ENCODE results near the gene PODXL. TPM values are rescaled to one million over a fixed set of nuclear protein-coding genes. Genes with fewer than 3 reads are reported as not detected.

Gene PODXL
- polyA plus RNA-seq, 1 donor (not counting 4 experiments of a cell fraction or from before 2014, with no cell fraction given): 0.08 TPM

DNA sequence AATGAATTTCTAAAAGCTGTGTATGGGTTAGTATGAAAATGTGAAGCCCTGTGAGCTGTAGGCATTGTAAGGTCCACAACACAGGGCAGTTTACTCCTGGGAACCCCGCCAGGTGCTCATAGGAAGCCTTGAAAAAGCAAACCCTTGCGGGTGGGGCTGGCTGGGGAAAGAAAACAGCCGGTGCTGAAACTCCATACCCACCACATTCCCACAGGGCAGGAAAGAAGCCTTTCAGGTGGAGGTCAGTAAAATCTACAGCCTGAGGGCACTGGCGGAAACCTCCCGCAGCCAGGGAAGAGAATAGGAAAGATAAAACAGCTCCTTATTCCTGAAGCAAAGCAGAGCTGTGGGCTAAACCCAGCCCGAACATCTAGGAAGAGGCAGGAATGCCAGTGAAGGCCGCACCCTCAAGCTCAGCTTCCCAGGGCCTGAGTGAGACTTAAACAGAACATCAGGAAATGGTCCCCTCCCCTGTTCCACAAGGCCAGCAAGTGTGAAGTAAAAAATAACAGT, 34.7 kb downstream of the PODXL start:
- H4K20me1 ChIP-seq (ENCODE audit: control insufficient read depth, extremely low read depth, insufficient read depth, low read length): no peaks in the 10 kb centered on the region
- no peaks in the 10 kb centered on the region for H3K4me1 ChIP-seq (ENCODE audit: control insufficient read depth, extremely low read depth, insufficient read depth, low read length)
- no peak overlapping the region for H3K27ac ChIP-seq (ENCODE audit: control insufficient read depth, insufficient read depth, low read length)
- no peaks in the 10 kb centered on the region for H3K9me1 ChIP-seq (ENCODE audit: control insufficient read depth, extremely low read depth, insufficient read depth, low read length)
- TF ChIP-seq EZH2 (IDR thresholded peaks at IDR 0.05; ENCODE audit: low read length): no peak
- H3K79me2 ChIP-seq (ENCODE audit: control insufficient read depth, insufficient read depth, low read length): no peaks in the 10 kb centered on the region
- no peaks in the 10 kb centered on the region for H3K27me3 ChIP-seq (ENCODE audit: control insufficient read depth, extremely low read depth, insufficient read depth, low read length)
- no peaks in the 10 kb centered on the region for H3K9me3 ChIP-seq (ENCODE audit: control insufficient read depth, low read depth, low read length)
- no peak overlapping the region for H3K9ac ChIP-seq (ENCODE audit: control insufficient read depth, extremely low read depth, insufficient read depth, low read length)
- DNase-seq (ENCODE audit: low read depth, low spot score) (no peak), FAIRE-seq (no peak)
- H2AFZ ChIP-seq (ENCODE audit: control insufficient read depth, low read length): no peak overlapping the region
- dilution Hi-C loops (cut with MboI; ENCODE audit: extremely low pct_ligation_motif_present, low sequenced_read_pairs): no loop called here
- H3K36me3 ChIP-seq (ENCODE audit: control insufficient read depth in 2 of 2, extremely low read depth in 1 of 2, insufficient read depth in 2 of 2, low read length in 2 of 2): no peaks in the 10 kb centered on the region
- no peak overlapping the region for H3K4me3 ChIP-seq (ENCODE audit: control insufficient read depth in 2 of 3, extremely low read depth in 1 of 3, insufficient read depth in 2 of 3, low read depth in 1 of 3, low read length in 3 of 3)
- no peak overlapping the region for H3K4me2 ChIP-seq (ENCODE audit: control insufficient read depth, extremely low read depth, insufficient read depth, low read depth, low read length)

GRCh38 chr7:131518626-131519025, 37.8 kb downstream of the PODXL start:
- DNase-seq (ENCODE audit: low read depth, low spot score): no peak
- H3K9ac ChIP-seq (ENCODE audit: control insufficient read depth, extremely low read depth, insufficient read depth, low read length): no peak overlapping the region
- TF ChIP-seq CTCF (optimal IDR thresholded peaks at IDR 0.05 in 1 of 3, IDR thresholded peaks at IDR 0.05 in 1 of 3, conservative IDR thresholded peaks at IDR 0.05 in 1 of 3; ENCODE audit: extremely low read depth in 1 of 3, insufficient read depth in 2 of 3, low read length in 3 of 3) (no peak), EZH2 (IDR thresholded peaks at IDR 0.05; ENCODE audit: low read length) (no peak)
- no peak overlapping the region for H3K27ac ChIP-seq (ENCODE audit: control insufficient read depth, insufficient read depth, low read length)
- no peak for FAIRE-seq
- H3K9me1 ChIP-seq (ENCODE audit: control insufficient read depth, extremely low read depth, insufficient read depth, low read length): no peaks in the 10 kb centered on the region
- H4K20me1 ChIP-seq (ENCODE audit: control insufficient read depth, extremely low read depth, insufficient read depth, low read length): no peaks in the 10 kb centered on the region
- H3K27me3 ChIP-seq (ENCODE audit: control insufficient read depth, extremely low read depth, insufficient read depth, low read length): no peaks in the 10 kb centered on the region
- no peak overlapping the region for H3K4me2 ChIP-seq (ENCODE audit: control insufficient read depth, extremely low read depth, insufficient read depth, low read depth, low read length)
- no peaks in the 10 kb centered on the region for H3K79me2 ChIP-seq (ENCODE audit: control insufficient read depth, insufficient read depth, low read length)
- no peaks in the 10 kb centered on the region for H3K9me3 ChIP-seq (ENCODE audit: control insufficient read depth, low read depth, low read length)
- no peak overlapping the region for H2AFZ ChIP-seq (ENCODE audit: control insufficient read depth, low read length)
- dilution Hi-C loops (cut with MboI; ENCODE audit: extremely low pct_ligation_motif_present, low sequenced_read_pairs): no loop called here
- H3K36me3 ChIP-seq (ENCODE audit: control insufficient read depth in 2 of 2, extremely low read depth in 1 of 2, insufficient read depth in 2 of 2, low read length in 2 of 2): no peaks in the 10 kb centered on the region
- no peak overlapping the region for H3K4me3 ChIP-seq (ENCODE audit: control insufficient read depth in 2 of 3, extremely low read depth in 1 of 3, insufficient read depth in 2 of 3, low read depth in 1 of 3, low read length in 3 of 3)
- no peaks in the 10 kb centered on the region for H3K4me1 ChIP-seq (ENCODE audit: control insufficient read depth, extremely low read depth, insufficient read depth, low read length)

All from keratinocyte (primary cell).